Subcutaneous adipose tissue (tissue), 4 donors: Measurements from ENCODE around the gene NDUFB8. TPM values are rescaled to one million over a fixed set of nuclear protein-coding genes. Genes with fewer than 3 reads are reported as not detected.

Experiments used
- total RNA-seq, 4 donors: library from RNA; depleted of rRNA; stranded (reverse); fragments of >200 nt; gene quantifications; one replicate each; pipeline ENCODE4 v1.1.0, GENCODE V29; 2016
- TF ChIP-seq, protein P1 (sequence below): fragments of 450-650 bp; IDR thresholded peaks from one replicate; pipeline ENCODE4 v1.5.1; 2016; ENCODE audit warnings: low read depth, mild to moderate bottlenecking, control low read depth, antibody characterized with exemption, moderate library complexity

Gene NDUFB8
- total RNA-seq, 4 donors from 2014 or later: 84.9 to 176 (median 135) TPM

GRCh38 chr10:100535715-100536353 is 6.2 kb upstream of the NDUFB8 start, which contains the start of gene HIF1AN:
HIF1AN (plus strand) TSS chr10:100535943; CDS start chr10:100535959, 16 bp downstream.
- TF ChIP-seq, protein P1, sequence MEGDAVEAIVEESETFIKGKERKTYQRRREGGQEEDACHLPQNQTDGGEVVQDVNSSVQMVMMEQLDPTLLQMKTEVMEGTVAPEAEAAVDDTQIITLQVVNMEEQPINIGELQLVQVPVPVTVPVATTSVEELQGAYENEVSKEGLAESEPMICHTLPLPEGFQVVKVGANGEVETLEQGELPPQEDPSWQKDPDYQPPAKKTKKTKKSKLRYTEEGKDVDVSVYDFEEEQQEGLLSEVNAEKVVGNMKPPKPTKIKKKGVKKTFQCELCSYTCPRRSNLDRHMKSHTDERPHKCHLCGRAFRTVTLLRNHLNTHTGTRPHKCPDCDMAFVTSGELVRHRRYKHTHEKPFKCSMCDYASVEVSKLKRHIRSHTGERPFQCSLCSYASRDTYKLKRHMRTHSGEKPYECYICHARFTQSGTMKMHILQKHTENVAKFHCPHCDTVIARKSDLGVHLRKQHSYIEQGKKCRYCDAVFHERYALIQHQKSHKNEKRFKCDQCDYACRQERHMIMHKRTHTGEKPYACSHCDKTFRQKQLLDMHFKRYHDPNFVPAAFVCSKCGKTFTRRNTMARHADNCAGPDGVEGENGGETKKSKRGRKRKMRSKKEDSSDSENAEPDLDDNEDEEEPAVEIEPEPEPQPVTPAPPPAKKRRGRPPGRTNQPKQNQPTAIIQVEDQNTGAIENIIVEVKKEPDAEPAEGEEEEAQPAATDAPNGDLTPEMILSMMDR: no peak

- TF ChIP-seq, protein P1: no peak
These were observed 5.7 kb upstream of the NDUFB8 start for GRCh38 chr10:100535338-100535714.

GRCh38 chr10:100534726-100535125 is 5.1 kb upstream of the NDUFB8 start:
- TF ChIP-seq, protein P1: no peak

DNA sequence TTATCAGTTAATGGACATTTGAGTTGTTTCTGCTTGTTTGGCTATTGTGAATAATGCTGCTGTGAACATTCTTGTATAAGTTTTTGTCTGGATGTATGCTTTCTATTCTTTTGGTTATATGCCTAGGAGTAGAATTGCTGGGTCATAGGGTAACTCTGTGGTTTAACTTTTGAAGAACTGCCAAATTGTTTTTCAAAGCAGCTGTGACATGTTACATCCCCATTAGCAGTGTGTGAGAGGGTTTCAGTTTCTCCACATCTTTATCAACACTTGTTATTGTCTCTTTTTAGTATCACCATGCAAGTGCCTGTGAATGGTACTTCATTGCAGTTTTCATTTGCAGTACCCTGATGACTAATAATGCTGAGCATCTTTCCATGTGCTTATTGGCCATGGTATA is 2.1 kb upstream of the NDUFB8 start:
- TF ChIP-seq, protein P1: no peak

- TF ChIP-seq, protein P1: no peak
These were observed 673 bp downstream of the NDUFB8 start for GRCh38 chr10:100528921-100529474.

DNA sequence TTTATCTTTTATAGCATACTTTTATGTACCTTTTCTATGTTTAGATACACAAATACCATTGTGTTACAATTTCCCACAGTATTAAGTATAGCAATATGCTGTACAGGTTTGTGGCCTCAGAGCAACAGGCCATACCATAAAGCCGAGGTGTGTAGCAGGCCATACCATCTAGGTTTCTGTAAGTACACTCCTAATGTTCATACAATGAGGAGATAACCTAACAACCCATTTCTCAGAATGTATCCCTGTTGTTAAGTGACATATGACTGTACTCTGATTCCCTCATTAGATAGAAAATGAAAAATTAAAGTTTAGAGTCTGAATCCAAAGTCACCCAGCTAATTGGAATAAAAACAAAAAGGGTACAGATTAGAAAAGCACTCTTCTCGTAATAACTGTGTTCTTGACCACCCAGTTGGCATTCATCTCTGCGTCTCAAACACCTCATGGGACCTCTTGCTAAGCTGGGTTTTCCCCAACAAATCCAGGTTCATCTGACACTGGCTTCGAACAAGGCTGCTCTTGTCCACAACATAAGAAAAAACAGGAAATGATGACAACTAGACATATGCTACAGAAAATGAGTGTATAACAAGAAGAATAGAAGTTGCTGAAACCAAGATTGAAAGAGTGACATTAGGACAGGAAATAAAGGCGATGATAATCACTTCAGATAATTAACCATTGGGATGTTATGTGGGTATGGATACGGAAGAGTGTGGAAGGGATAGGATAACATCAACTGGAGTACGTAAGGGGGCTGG is 1.4 kb downstream of the NDUFB8 start:
- TF ChIP-seq, protein P1: no peak

DNA sequence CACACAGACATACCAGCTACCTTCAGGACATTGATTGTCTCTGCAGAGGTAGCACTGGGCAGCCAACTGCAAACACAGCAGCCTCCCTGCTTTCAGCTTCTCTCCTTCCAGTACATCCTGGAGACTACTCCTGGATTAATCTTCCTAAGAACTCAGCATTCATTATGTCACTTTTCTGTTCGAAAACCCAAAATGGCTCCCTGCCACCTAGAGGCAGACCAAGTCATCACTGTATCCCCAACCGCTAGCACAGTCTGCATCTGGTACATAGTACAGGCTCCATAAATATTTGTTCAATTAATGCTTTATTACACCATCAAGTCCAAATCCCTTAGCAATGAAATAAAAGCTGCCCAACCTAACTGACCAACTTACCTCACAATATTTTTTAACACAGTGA is 5.0 kb downstream of the NDUFB8 start:
- TF ChIP-seq, protein P1: no peak
